Esophagus (tissue), 2 donors: Measurements from ENCODE around the gene KRTAP26-1. TPM values are rescaled to one million over a fixed set of nuclear protein-coding genes. Genes with fewer than 3 reads are reported as not detected.

ENCODE experiments used
- H3K27ac ChIP-seq, 2 donors: one replicate each; pipeline ENCODE4 v1.5.1; 2013; ENCODE audit warnings: low read depth in 2 of 2, mild to moderate bottlenecking in 2 of 2, inconsistent platforms in 1 of 2, low read length in 1 of 2, moderate library complexity in 1 of 2
- H3K27me3 ChIP-seq, 2 donors: one replicate each; pipeline ENCODE4 v1.6.1; 2013; ENCODE audit warnings: low read length in 2 of 2, control low read depth in 1 of 2, mild to moderate bottlenecking in 1 of 2; ENCODE audit not compliant: insufficient read depth in 2 of 2, control insufficient read depth in 1 of 2
- H3K36me3 ChIP-seq, 2 donors: one replicate each; pipeline ENCODE4 v1.6.1; 2013; ENCODE audit warnings: low read length in 1 of 2; ENCODE audit not compliant: control insufficient read depth in 2 of 2, insufficient read depth in 2 of 2
- H3K4me1 ChIP-seq, 2 donors: one replicate each; pipeline ENCODE4 v1.6.1; 2013; ENCODE audit warnings: low read length in 1 of 2; ENCODE audit not compliant: control insufficient read depth in 2 of 2, insufficient read depth in 2 of 2
- H3K4me3 ChIP-seq, 2 donors: one replicate each; pipeline ENCODE4 v1.5.1; 2013; ENCODE audit warnings: low read length in 2 of 2, mild to moderate bottlenecking in 2 of 2, low read depth in 1 of 2, moderate library complexity in 1 of 2
- H3K9me3 ChIP-seq, 2 donors: one replicate each; pipeline ENCODE4 v1.6.1; 2013; ENCODE audit warnings: mild to moderate bottlenecking in 2 of 2, low read depth in 1 of 2, low read length in 1 of 2, moderate library complexity in 1 of 2; ENCODE audit not compliant: control insufficient read depth in 2 of 2, insufficient read depth in 1 of 2
- WGBS, 2 donors: extraction: QIAGEN DNeasy Blood & Tissue Kit; methylation state at CpG; one replicate each; pipeline ENCODE4 v1.1.7; 2013; 5-methylcytosine and 5-hydroxymethylcytosine counted together
- polyA plus RNA-seq, 2 donors: library from polyadenylated mRNA; stranded (reverse); fragments of 200-250 nt; gene quantifications; one replicate each; pipeline ENCODE4 v1.2.3, GENCODE V29; 2013
- donor health status: healthy with polysubstance abuse.
- donor health status: Bipolar disorder and iron deficiency.

KRTAP26-1 gene
- polyA plus RNA-seq, 2 donors, result not detected

DNA sequence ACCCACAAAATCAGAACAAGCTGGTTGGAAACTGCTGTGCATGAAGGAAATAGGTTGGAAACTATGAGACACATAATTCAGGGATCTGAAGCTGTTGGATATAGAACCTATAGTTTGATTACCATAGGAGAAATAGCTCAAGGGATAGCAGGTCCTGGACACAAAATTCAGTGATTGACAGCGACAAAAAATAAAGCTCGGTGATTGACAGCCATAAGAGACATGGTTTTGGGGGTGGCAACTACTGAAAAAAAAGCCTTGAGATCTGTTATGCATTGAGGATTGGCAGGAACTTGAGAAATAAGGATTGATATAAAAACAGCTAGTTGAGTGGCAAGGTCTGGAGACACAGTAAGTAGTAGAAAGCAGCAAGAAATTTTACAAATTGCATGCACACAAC is 30.9 kb downstream of the KRTAP26-1 start, which contains the start of gene KRTAP25-1:
KRTAP25-1 (minus strand) TSS at position 300 of the 400 bp plus-strand sequence; CDS start at position 276, 24 bp downstream.
- 87 to 92% methylated on average over 2 of the region's 2 CpGs for WGBS, 2 donors
- no peak within 1 kb of the TSS for H3K27ac ChIP-seq
- H3K9me3 ChIP-seq, result no peaks in the 10 kb centered on the region
- no peaks in the 10 kb centered on the region for H3K27me3 ChIP-seq
- H3K36me3 ChIP-seq, result no peaks in the 10 kb centered on the region
- no peaks in the 10 kb centered on the region for H3K4me1 ChIP-seq
- no peak within 1 kb of the TSS for H3K4me3 ChIP-seq

DNA sequence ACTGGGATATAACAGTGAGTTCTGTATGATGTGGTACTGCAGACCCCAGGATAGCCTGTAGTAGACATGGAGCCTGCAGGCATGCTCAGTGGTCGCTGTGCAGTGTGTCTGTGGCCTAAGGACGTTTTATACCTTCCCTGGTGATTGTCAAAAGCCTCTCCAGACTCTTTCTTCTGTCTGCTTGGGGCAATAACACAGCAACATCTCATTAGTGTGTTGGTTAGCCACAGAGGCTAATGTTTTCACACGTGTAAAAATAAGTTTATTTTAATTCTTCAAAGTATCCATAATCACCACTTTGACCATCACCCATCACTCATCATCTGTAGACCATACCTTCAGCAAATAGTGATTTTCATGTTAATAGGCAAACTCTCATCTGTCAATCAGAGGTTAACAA is 37.3 kb downstream of the KRTAP26-1 start, which contains the start of gene KRTAP24-1:
KRTAP24-1 (minus strand) TSS at position 101 of the 400 bp plus-strand sequence; CDS start at position 83, 18 bp downstream.
- WGBS, 2 donors, result 43 to 51% methylated on average over 3 of the region's 3 CpGs
- Histone ChIP-seq H3K4me1 (no peaks in the 10 kb centered on the region), H3K27ac (no peak within 1 kb of the TSS), H3K36me3 (no peaks in the 10 kb centered on the region), H3K9me3 (no peaks in the 10 kb centered on the region), H3K4me3 (no peak within 1 kb of the TSS), H3K27me3 (no peaks in the 10 kb centered on the region)

DNA sequence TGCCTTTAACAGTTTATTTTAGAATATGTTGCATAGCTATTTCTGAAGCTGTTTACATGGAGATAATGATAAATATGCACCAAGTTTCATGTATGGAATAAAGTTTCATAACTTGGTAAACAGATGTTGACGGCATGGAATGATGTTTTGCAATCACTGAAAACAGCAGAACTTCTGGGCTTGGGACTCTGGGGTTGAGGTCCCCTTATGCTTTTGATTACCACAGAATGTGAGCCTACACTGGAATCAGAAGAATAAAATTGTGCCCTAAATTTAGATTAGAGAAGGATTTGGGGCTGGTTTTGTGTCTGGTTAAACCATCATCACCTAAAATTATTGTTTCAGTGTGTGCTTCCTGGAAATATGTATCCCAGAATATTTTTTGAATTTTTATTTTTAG is 48.5 kb downstream of the KRTAP26-1 start:
- no peaks in the 10 kb centered on the region for H3K27me3 ChIP-seq
- WGBS, 2 donors, result 69 to 76% methylated on average over 1 of the region's 1 CpG

DNA sequence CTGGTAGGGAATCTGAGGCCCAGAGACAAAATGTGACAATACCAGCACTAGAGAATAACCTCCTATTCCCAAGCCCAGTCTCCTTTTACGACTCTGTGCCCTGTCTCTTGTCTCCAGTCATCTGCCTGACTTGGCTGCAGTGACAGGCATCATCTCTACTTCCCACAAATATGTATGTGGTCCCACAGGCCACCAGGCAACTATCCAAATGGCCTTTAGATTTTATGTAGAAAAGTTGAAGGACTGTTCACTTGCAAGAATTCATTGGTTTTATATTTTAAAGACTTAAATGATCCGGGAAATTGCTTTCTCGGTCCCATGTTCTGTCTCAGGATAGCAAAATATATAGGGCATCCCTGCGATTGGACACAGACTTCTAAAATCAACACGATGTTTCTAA is 49.0 kb downstream of the KRTAP26-1 start:
- H3K4me3 ChIP-seq, result no peak overlapping the region
- 77 to 86% methylated on average over 5 of the region's 5 CpGs for WGBS, 2 donors
- no peaks in the 10 kb centered on the region for H3K36me3 ChIP-seq
- no peaks in the 10 kb centered on the region for H3K4me1 ChIP-seq
- peaks cover 0 to 2% of the 10 kb centered on the region in 2 donors for H3K9me3 ChIP-seq
- no peaks in the 10 kb centered on the region for H3K27me3 ChIP-seq
- no peak overlapping the region for H3K27ac ChIP-seq

More for the DNA sequence above, 48.5 kb downstream of the KRTAP26-1 start:
- H3K36me3 ChIP-seq, result no peaks in the 10 kb centered on the region
- H3K9me3 ChIP-seq, result peaks cover 0 to 2% of the 10 kb centered on the region in 2 donors
- no peak overlapping the region for H3K27ac ChIP-seq
- H3K4me3 ChIP-seq, result no peak overlapping the region
- H3K4me1 ChIP-seq, result no peaks in the 10 kb centered on the region

DNA sequence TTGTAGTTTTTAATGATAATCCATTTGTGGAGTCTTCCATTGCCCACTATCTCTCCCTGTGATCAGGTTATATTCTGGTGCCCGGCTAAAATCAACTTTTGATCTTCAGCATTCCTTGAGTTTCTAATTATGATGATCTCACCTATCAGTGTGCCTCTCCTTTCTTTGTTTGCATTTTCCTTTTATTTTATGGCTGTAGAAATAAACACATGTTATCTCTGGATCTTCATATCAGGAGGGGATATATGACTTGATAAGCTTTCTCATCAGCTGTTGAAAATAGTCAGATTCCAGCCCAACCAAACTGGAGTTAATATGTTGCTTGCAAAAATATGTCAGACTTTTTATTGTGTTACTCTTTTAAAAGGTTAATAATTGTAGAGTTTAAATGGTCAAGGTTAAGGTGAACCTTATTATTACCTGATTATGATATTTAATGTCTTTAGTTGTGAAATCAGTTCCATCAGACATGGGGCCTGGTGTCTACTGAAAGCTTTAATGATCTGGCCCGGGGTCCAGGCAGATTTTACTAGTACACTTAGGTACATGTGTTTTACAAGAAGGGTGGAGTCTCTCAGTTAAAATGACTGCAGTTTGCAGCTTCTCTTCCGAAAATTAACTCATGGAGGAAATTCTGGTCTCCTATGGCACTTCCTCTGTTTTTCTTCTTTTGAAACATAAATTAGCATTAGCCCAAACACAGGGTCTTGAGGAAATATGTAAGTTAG is 50.1 kb downstream of the KRTAP26-1 start:
- Histone ChIP-seq H3K36me3 (no peaks in the 10 kb centered on the region), H3K4me1 (no peaks in the 10 kb centered on the region), H3K27me3 (no peaks in the 10 kb centered on the region), H3K9me3 (peaks cover 2% of the 10 kb centered on the region in 2 donors), H3K27ac (no peak overlapping the region), H3K4me3 (no peak overlapping the region)
- WGBS, 2 donors, result 58 to 72% methylated on average over 3 of the region's 3 CpGs

Other genes starting within 250 kb of the KRTAP26-1 start
- 10 to 100 TPM in 1 of 2 donors, 1 to 10 TPM in 1; 6.5 to 15.6 TPM for gene CLDN17, start 153.5 kb downstream of the KRTAP26-1 start, polyA plus RNA-seq
- gene CLDN8, start 104.2 kb downstream of the KRTAP26-1 start, polyA plus RNA-seq, result 1 to 10 TPM; 1.4 to 2.6 TPM
- not detected for gene KRTAP24-1, start 37.4 kb downstream of the KRTAP26-1 start, polyA plus RNA-seq
- not detected for gene KRTAP25-1, start 30.8 kb downstream of the KRTAP26-1 start, polyA plus RNA-seq
- not detected for gene KRTAP27-1, start 17.4 kb upstream of the KRTAP26-1 start, polyA plus RNA-seq
- gene KRTAP23-1, start 28.3 kb upstream of the KRTAP26-1 start, polyA plus RNA-seq, result not detected
- gene KRTAP13-2, start 52.0 kb upstream of the KRTAP26-1 start, polyA plus RNA-seq, result not detected
- gene KRTAP13-1, start 75.7 kb upstream of the KRTAP26-1 start, polyA plus RNA-seq, result not detected
- not detected for gene KRTAP13-3, start 105.6 kb upstream of the KRTAP26-1 start, polyA plus RNA-seq
- not detected for gene KRTAP13-4, start 109.9 kb upstream of the KRTAP26-1 start, polyA plus RNA-seq
- gene KRTAP15-1, start 120.0 kb upstream of the KRTAP26-1 start, polyA plus RNA-seq, result not detected
- not detected for gene KRTAP19-1, start 160.1 kb upstream of the KRTAP26-1 start, polyA plus RNA-seq
- not detected for gene KRTAP19-2, start 167.1 kb upstream of the KRTAP26-1 start, polyA plus RNA-seq
- not detected for gene KRTAP19-3, start 171.7 kb upstream of the KRTAP26-1 start, polyA plus RNA-seq
- not detected for gene KRTAP19-4, start 176.8 kb upstream of the KRTAP26-1 start, polyA plus RNA-seq
- gene KRTAP19-5, start 181.8 kb upstream of the KRTAP26-1 start, polyA plus RNA-seq, result not detected
- not detected for gene KRTAP19-6, start 221.5 kb upstream of the KRTAP26-1 start, polyA plus RNA-seq
- gene KRTAP19-7, start 241.0 kb upstream of the KRTAP26-1 start, polyA plus RNA-seq, result not detected